ENCODE measurements around the gene MYLIP. TPM values are rescaled to one million over a fixed set of nuclear protein-coding genes. Genes with fewer than 3 reads are reported as not detected.

MYLIP gene
- total RNA-seq, 1 donor from 2014 or later: 12.9 TPM

- H3K9me3 Mint-ChIP-seq (ENCODE audit: unreplicated experiment): no peaks in the 10 kb centered on the region
- H3K27me3 Mint-ChIP-seq (ENCODE audit: unreplicated experiment): no peaks in the 10 kb centered on the region
Measured at GRCh38 chr6:16118825-16119224, 10.1 kb upstream of the MYLIP start.

GRCh38 chr6:16121339-16121738 is 7.5 kb upstream of the MYLIP start:
- no peak overlapping the region for H3K4me3 Mint-ChIP-seq (ENCODE audit: unreplicated experiment)
- DNase-seq: no peak
- no peak overlapping the region for H3K27ac Mint-ChIP-seq (ENCODE audit: unreplicated experiment)

More at GRCh38 chr6:16118825-16119224, 10.1 kb upstream of the MYLIP start:
- Mint-ChIP-seq H3K27ac (ENCODE audit: unreplicated experiment) (no peak overlapping the region), H3K36me3 (ENCODE audit: unreplicated experiment) (no peaks in the 10 kb centered on the region), H3K4me3 (ENCODE audit: unreplicated experiment) (no peak overlapping the region), H3K4me1 (ENCODE audit: low read depth, unreplicated experiment) (peaks cover 11% of the 10 kb centered on the region)
- no peak for TF ChIP-seq CTCF (IDR thresholded peaks at IDR 0.05; ENCODE audit: partially characterized antibody, unreplicated experiment)
- no peak for DNase-seq

GRCh38 chr6:16122197-16122596 is 6.7 kb upstream of the MYLIP start:
- Mint-ChIP-seq H3K9me3 (ENCODE audit: unreplicated experiment) (peaks cover 2% of the 10 kb centered on the region), H3K27me3 (ENCODE audit: unreplicated experiment) (no peaks in the 10 kb centered on the region), H3K4me1 (ENCODE audit: low read depth, unreplicated experiment) (peaks cover 14% of the 10 kb centered on the region), H3K36me3 (ENCODE audit: unreplicated experiment) (no peaks in the 10 kb centered on the region), H3K4me3 (ENCODE audit: unreplicated experiment) (no peak overlapping the region), H3K27ac (ENCODE audit: unreplicated experiment) (no peak overlapping the region)
- no peak for TF ChIP-seq CTCF (IDR thresholded peaks at IDR 0.05; ENCODE audit: partially characterized antibody, unreplicated experiment)
- no peak for DNase-seq

More at GRCh38 chr6:16121339-16121738, 7.5 kb upstream of the MYLIP start:
- H3K36me3 Mint-ChIP-seq (ENCODE audit: unreplicated experiment): no peaks in the 10 kb centered on the region
- peaks cover 2% of the 10 kb centered on the region for H3K9me3 Mint-ChIP-seq (ENCODE audit: unreplicated experiment)
- no peak for TF ChIP-seq CTCF (IDR thresholded peaks at IDR 0.05; ENCODE audit: partially characterized antibody, unreplicated experiment)
- no peaks in the 10 kb centered on the region for H3K27me3 Mint-ChIP-seq (ENCODE audit: unreplicated experiment)
- peaks cover 14% of the 10 kb centered on the region for H3K4me1 Mint-ChIP-seq (ENCODE audit: low read depth, unreplicated experiment)

- H3K27ac Mint-ChIP-seq (ENCODE audit: unreplicated experiment): peak overlapping the region; percentile 80
- TF ChIP-seq CTCF (IDR thresholded peaks at IDR 0.05; ENCODE audit: partially characterized antibody, unreplicated experiment): no peak
- DNase-seq: no peak
- H3K36me3 Mint-ChIP-seq (ENCODE audit: unreplicated experiment): no peaks in the 10 kb centered on the region
- peaks cover 2% of the 10 kb centered on the region for H3K9me3 Mint-ChIP-seq (ENCODE audit: unreplicated experiment)
- H3K27me3 Mint-ChIP-seq (ENCODE audit: unreplicated experiment): peaks cover 3% of the 10 kb centered on the region
- H3K4me1 Mint-ChIP-seq (ENCODE audit: low read depth, unreplicated experiment): peaks cover 14% of the 10 kb centered on the region
- H3K4me3 Mint-ChIP-seq (ENCODE audit: unreplicated experiment): peak overlapping the region; percentile 22
Measured at GRCh38 chr6:16124198-16125180, 4.4 kb upstream of the MYLIP start.

GRCh38 chr6:16126056-16126455 is 2.8 kb upstream of the MYLIP start:
- TF ChIP-seq CTCF (IDR thresholded peaks at IDR 0.05; ENCODE audit: partially characterized antibody, unreplicated experiment): no peak
- H3K4me3 Mint-ChIP-seq (ENCODE audit: unreplicated experiment): no peak overlapping the region
- no peak for DNase-seq
- H3K36me3 Mint-ChIP-seq (ENCODE audit: unreplicated experiment): no peaks in the 10 kb centered on the region
- H3K27me3 Mint-ChIP-seq (ENCODE audit: unreplicated experiment): peaks cover 3% of the 10 kb centered on the region
- H3K9me3 Mint-ChIP-seq (ENCODE audit: unreplicated experiment): peaks cover 5% of the 10 kb centered on the region
- no peak overlapping the region for H3K27ac Mint-ChIP-seq (ENCODE audit: unreplicated experiment)
- H3K4me1 Mint-ChIP-seq (ENCODE audit: low read depth, unreplicated experiment): peaks cover 21% of the 10 kb centered on the region

All from glutamatergic neuron (in vitro differentiated cells).